GM10266 (cell line): Measurements from ENCODE around the gene MYO1D.

Source experiments
- DNase-seq: peaks from one replicate; pipeline ENCODE4 v3.0.0; 2012; ENCODE audit errors: extremely low spot score
- TF ChIP-seq, protein P1 (sequence below): IDR thresholded peaks from 2 replicates; pipeline ENCODE4 v1.5.1; 2012; ENCODE audit warnings: mild to moderate bottlenecking, low read depth; ENCODE audit not compliant: control insufficient read depth, insufficient read depth; ENCODE audit errors: missing control alignments

Gene MYO1D

DNA sequence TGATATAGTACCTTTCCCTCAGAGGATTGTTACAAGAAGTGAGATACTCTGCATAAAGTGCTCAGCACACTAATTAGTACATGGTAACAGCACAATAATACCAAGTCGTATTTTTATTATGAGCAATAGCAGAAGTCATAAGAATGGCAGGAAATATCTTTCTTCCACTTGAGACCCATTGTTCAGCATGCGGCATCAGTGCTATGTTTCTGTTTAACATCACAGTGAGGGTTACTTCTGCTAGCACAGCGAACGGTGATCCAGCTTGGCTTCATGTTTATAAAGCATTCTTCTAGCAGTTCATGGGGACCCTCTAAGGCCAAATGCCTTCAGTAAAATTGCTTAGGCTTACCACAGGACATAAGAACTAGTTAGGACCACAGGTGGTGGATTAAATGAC is 83.1 kb downstream of the MYO1D start:
- DNase-seq: no peak
- TF ChIP-seq, protein P1, sequence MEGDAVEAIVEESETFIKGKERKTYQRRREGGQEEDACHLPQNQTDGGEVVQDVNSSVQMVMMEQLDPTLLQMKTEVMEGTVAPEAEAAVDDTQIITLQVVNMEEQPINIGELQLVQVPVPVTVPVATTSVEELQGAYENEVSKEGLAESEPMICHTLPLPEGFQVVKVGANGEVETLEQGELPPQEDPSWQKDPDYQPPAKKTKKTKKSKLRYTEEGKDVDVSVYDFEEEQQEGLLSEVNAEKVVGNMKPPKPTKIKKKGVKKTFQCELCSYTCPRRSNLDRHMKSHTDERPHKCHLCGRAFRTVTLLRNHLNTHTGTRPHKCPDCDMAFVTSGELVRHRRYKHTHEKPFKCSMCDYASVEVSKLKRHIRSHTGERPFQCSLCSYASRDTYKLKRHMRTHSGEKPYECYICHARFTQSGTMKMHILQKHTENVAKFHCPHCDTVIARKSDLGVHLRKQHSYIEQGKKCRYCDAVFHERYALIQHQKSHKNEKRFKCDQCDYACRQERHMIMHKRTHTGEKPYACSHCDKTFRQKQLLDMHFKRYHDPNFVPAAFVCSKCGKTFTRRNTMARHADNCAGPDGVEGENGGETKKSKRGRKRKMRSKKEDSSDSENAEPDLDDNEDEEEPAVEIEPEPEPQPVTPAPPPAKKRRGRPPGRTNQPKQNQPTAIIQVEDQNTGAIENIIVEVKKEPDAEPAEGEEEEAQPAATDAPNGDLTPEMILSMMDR: no peak

DNA sequence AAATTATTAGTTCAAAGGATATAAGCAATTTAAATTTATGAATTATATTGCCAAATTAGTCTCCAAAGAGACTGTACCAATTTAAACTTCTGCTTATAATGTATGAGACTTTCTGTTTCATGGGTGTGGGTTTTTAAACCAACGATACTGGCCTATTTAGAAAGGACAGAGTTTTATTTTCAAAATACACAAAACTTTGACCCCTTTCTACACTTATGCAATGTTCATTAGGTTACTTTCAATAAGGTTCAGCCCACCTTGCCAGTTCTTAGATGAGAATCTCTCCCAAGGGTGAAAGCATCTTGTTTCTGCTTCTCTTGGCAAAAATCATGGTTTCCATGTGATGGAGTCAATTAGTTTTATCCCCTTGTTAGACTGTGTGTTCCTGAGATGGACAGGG is 84.7 kb downstream of the MYO1D start:
- TF ChIP-seq, protein P1: no peak
- DNase-seq: peak; percentile 14

DNA sequence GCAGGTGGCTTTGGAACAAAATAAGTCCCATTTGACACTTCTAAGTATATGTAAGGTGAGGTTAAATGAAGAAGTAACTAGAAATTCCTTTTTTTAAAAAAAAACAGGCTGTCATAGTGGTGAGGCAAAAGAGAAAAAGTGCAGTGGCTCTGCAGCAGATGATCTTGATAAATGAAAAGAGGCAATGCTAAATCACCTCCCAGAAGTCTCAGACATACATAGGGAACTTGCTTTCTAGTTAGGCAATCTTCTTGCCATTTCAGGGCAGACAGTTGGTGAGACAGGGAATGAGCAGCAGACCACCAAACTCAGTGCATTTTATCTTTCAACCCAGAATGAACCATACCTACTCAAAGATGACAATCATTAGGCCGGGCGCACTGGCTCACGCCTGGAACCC is 90.8 kb downstream of the MYO1D start:
- DNase-seq: no peak

DNA sequence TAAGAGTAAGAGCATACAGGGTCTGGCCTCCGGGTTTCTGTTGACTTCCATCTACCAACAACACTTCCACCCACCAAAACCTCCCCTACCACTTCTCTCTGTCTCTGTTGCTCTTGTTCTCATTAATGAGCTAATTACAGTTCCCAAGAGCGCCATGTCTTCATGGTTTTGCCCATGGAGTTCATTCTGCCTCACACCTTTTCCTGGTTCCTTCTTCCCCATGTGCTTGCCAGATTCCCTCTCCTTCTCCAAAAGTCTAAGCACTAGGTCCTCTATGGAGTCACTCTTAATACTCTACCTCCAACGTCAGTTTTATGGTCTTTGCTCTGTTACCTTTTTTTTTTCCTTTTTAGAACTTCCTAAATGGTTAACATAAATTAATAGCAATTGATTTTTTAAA is 92.8 kb downstream of the MYO1D start:
- no peak for DNase-seq
- TF ChIP-seq, protein P1: no peak

More for the DNA sequence above, 90.8 kb downstream of the MYO1D start:
- TF ChIP-seq, protein P1: no peak

DNA sequence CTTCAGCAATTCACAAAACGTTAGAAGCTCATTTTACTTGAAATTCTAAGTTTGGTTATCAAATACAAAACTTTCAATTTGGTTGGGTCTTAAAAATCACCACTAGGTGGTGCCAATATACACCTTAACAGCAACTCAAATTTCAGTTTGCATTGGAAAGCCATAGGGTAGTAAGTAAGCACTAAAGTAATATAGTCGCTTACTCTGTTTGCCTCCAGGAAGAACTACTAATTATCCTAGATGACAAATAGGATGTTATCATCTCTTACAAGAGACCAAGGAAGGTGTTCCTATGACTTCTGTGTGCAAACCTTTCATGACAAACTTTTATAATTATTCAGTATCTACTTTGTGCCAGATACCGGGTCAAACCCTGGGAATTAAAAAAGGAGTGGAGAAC is 93.3 kb downstream of the MYO1D start:
- peak; percentile 47 for DNase-seq
- TF ChIP-seq, protein P1: peak; percentile 66

DNA sequence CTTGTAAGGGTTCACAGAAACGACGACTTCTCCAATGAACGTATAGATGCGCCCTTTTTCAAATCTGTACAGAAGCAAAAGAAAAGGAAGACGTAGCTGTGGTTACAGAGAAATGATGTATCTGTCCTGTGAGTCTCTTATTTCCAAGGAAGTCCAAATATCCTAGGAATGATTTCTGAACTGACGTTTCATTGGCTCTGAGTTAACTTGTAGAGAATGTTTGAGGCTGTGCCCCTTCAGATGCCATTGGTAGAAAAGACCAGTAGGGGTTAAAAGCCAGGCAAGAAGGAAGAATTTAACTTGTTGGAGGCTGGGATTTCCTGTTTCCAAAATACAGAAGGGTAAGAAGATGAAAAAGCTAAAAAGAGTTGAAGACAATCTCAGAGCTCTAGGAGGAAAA is 96.2 kb downstream of the MYO1D start:
- TF ChIP-seq, protein P1: no peak
- DNase-seq: no peak

DNA sequence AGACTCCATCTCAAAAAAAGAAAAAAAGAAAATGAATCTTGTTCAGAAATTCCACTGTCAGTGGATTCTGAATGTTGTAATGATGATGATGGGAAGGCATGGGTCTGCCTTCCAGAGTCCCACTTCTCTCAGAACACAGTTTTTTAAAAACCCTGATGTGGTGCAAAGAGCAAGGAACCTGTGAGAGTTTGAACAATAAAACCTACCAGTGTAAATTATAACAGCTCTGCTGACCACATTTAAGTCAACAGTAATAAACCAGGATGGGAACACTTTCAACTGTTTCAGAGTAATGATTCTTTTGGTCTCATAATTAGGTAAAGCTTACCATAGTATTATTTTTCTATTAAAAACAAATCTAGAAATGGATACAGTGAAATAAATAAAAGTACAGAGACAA is 99.0 kb downstream of the MYO1D start:
- no peak for DNase-seq
- TF ChIP-seq, protein P1: no peak
